ENCODE data around the gene PCDHGB4. TPM values are rescaled to one million over a fixed set of nuclear protein-coding genes. Genes with fewer than 3 reads are reported as not detected.

The PCDHGB4 gene
- total and polyA plus RNA-seq, 9 of the 15 experiments (the other 6 are each of a cell fraction or from before 2014, with no cell fraction given) = 0.01 to 0.14 (median 0.03) TPM; not detected in 5

DNA sequence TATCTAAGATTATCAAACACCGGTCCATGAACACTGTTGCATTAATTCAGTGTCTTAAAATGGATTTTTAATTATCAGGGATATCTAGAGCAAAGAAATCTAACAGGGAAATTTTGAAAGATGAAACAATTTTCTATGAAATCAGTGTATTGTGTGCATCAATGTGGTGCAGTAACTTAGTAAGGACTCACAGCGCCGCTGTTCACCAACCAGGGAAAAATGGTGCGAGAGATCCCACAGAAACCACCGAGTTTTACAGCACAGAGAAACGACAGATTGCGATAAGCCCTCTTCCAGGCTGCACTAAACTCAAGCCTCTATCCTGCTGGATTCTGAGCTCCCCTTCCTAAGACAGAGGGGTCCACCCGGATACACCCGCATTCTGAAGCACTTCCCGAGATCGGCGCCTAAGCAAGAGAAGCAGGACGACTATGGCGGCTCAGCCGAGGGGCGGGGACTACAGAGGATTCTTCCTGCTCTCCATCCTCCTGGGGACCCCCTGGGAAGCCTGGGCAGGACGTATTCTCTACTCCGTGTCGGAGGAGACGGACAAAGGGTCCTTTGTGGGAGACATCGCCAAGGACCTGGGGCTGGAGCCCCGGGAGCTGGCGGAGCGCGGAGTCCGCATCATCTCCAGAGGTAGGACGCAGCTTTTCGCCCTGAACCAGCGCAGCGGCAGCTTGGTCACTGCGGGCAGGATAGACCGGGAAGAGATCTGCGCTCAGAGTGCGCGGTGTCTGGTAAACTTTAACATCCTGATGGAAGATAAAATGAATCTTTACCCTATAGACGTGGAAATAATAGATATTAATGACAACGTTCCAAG, 4.8 kb upstream of the PCDHGB4 start, which contains the start of gene PCDHGA7:
Gene PCDHGA7, plus strand, starts transcription at position 274 of the 826 bp plus-strand sequence. Its CDS starts 158 bp downstream, at position 432.
- peaks cover 9 to 25% of the 10 kb centered on the region in 2 experiments; a peak in 4 of 5 replicates for H3K27me3 ChIP-seq (ENCODE audit: control insufficient read depth in 2 of 2, insufficient read depth in 2 of 2, low read length in 2 of 2)
- WGBS (ENCODE audit: insufficient coverage, low coverage, missing lambda C conversion rate) = 3% methylated on average over 37 of the region's 37 CpGs
- H3K36me3 ChIP-seq (ENCODE audit: control insufficient read depth, insufficient read depth, low read length) = no peaks in the 10 kb centered on the region
- H3K9me3 ChIP-seq (replicated peaks; ENCODE audit: control insufficient read depth, insufficient read depth, low read depth, low read length) = no peaks in the 10 kb centered on the region
- BruUV-seq (replicated peaks) = no TSS peak
- H3K4me1 ChIP-seq (replicated peaks in 1 of 2; ENCODE audit: control insufficient read depth in 2 of 2, insufficient read depth in 2 of 2, low read length in 2 of 2) = peaks cover 0 to 9% of the 10 kb centered on the region in 2 experiments; a peak in 2 of 5 replicates
- ATAC-seq (peak; percentile 95), DNase-seq (ENCODE audit: extremely low read depth in 1 of 4, low spot score in 3 of 4) (peak in 3 of 4 experiments; percentile 30 to 42 (median 35)), FAIRE-seq (peak; percentile 89)
- ChIA-PET CTCF (ENCODE audit: low intra/inter-chr PET ratio) (interaction anchor here (0.9 kb wide), 1 partner anchor 181 kb away, joined by 5 read pairs; no protein-coding TSS in a partner anchor), POLR2A (no interaction called here)
- intact Hi-C loops (cut with micrococcal nuclease) = no loop called here
- H2AFZ ChIP-seq (ENCODE audit: low read depth, low read length) = peak within 1 kb of the TSS; percentile 67
- no peaks in the 10 kb centered on the region for H3K9me1 ChIP-seq (ENCODE audit: control insufficient read depth, insufficient read depth, low read length)
- H3K4me2 ChIP-seq (ENCODE audit: insufficient read depth, low read length) = peak within 1 kb of the TSS; percentile 69
- no peaks in the 10 kb centered on the region for H4K20me1 ChIP-seq (replicated peaks; ENCODE audit: control insufficient read depth, insufficient read depth, low read length)
- in situ Hi-C loops (cut with MboI) = no loop called here
- no peaks in the 10 kb centered on the region for H3K79me2 ChIP-seq (ENCODE audit: control insufficient read depth, insufficient read depth, low read length)
- H3K9ac ChIP-seq (ENCODE audit: insufficient read depth in 1 of 2, low read depth in 2 of 2, low read length in 2 of 2) = peak within 1 kb of the TSS in 1 of 2 experiments; percentile 69; a peak in 1 of 4 replicates
- no peak within 1 kb of the TSS for H3K27ac ChIP-seq (ENCODE audit: extremely low read depth, low read depth, low read length)
- H3K4me3 ChIP-seq = peak within 1 kb of the TSS; percentile 36
- TF ChIP-seq EHMT2 (IDR thresholded peaks at IDR 0.05) = peak; percentile 33; the same call in 1 of the 2 replicates
- no peak for TF ChIP-seq L3MBTL2 (IDR thresholded peaks at IDR 0.05)
- no peak for TF ChIP-seq RBFOX2 (IDR thresholded peaks at IDR 0.05; ENCODE audit: low read depth, low read length)
- TF ChIP-seq RAD21 (CRISPR knock-in tag; conservative IDR thresholded peaks at IDR 0.05 in 1 of 2, IDR thresholded peaks at IDR 0.05 in 1 of 2) = peak in 1 of 2 experiments; percentile 47; a peak in 3 of 4 replicates
- TF ChIP-seq HMGN3 (IDR thresholded peaks at IDR 0.05; ENCODE audit: borderline replicate concordance, extremely low read depth, insufficient read length, low read depth, low read length) = no peak
- no peak for TF ChIP-seq ZNF12 (CRISPR knock-in tag; IDR thresholded peaks at IDR 0.05)
- TF ChIP-seq, protein P1, sequence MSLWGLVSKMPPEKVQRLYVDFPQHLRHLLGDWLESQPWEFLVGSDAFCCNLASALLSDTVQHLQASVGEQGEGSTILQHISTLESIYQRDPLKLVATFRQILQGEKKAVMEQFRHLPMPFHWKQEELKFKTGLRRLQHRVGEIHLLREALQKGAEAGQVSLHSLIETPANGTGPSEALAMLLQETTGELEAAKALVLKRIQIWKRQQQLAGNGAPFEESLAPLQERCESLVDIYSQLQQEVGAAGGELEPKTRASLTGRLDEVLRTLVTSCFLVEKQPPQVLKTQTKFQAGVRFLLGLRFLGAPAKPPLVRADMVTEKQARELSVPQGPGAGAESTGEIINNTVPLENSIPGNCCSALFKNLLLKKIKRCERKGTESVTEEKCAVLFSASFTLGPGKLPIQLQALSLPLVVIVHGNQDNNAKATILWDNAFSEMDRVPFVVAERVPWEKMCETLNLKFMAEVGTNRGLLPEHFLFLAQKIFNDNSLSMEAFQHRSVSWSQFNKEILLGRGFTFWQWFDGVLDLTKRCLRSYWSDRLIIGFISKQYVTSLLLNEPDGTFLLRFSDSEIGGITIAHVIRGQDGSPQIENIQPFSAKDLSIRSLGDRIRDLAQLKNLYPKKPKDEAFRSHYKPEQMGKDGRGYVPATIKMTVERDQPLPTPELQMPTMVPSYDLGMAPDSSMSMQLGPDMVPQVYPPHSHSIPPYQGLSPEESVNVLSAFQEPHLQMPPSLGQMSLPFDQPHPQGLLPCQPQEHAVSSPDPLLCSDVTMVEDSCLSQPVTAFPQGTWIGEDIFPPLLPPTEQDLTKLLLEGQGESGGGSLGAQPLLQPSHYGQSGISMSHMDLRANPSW (CRISPR knock-in tag; IDR thresholded peaks at IDR 0.05) = no peak
- TF ChIP-seq PHB (CRISPR knock-in tag; IDR thresholded peaks at IDR 0.05) = no peak
- TF ChIP-seq FOXM1 (IDR thresholded peaks at IDR 0.05; ENCODE audit: low read depth) = no peak
- TF ChIP-seq FOXM1 (CRISPR knock-in tag; IDR thresholded peaks at IDR 0.05; ENCODE audit: low read depth) = no peak
- TF ChIP-seq ZNF764 (CRISPR knock-in tag; IDR thresholded peaks at IDR 0.05; ENCODE audit: low read depth) = no peak
- TF ChIP-seq, protein P2, sequence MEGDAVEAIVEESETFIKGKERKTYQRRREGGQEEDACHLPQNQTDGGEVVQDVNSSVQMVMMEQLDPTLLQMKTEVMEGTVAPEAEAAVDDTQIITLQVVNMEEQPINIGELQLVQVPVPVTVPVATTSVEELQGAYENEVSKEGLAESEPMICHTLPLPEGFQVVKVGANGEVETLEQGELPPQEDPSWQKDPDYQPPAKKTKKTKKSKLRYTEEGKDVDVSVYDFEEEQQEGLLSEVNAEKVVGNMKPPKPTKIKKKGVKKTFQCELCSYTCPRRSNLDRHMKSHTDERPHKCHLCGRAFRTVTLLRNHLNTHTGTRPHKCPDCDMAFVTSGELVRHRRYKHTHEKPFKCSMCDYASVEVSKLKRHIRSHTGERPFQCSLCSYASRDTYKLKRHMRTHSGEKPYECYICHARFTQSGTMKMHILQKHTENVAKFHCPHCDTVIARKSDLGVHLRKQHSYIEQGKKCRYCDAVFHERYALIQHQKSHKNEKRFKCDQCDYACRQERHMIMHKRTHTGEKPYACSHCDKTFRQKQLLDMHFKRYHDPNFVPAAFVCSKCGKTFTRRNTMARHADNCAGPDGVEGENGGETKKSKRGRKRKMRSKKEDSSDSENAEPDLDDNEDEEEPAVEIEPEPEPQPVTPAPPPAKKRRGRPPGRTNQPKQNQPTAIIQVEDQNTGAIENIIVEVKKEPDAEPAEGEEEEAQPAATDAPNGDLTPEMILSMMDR (IDR thresholded peaks at IDR 0.05 in 2 of 3, conservative IDR thresholded peaks at IDR 0.05 in 1 of 3; ENCODE audit: insufficient read depth in 2 of 3, low read depth in 1 of 3, low read length in 3 of 3) = peak; percentile 58 to 73 (median 64)
- TF ChIP-seq CBFB (CRISPR knock-in tag; IDR thresholded peaks at IDR 0.05) = no peak
- TF ChIP-seq ZNF584 (CRISPR knock-in tag; IDR thresholded peaks at IDR 0.05; ENCODE audit: low read depth) = no peak
